Upper lobe of right lung (tissue), 1 donor: ENCODE results near the gene PBX1. TPM values are rescaled to one million over a fixed set of nuclear protein-coding genes. Genes with fewer than 3 reads are reported as not detected.

Experiments used
- ATAC-seq: fragments of 200-7000 bp; cut with Tn5 transposase; one replicate; pipeline ENCODE4 v1.9.1; 2020; ENCODE audit warnings: mild to moderate bottlenecking, moderate library complexity
- DNase-seq: peaks from one replicate; pipeline ENCODE4 v3.0.0-alpha.2; 2020
- H3K27ac ChIP-seq: fragments of 200-600 bp; one replicate; pipeline ENCODE4 v1.8.0; 2022
- H3K27me3 ChIP-seq: fragments of 200-600 bp; one replicate; pipeline ENCODE4 v1.8.0; 2022; ENCODE audit warnings: mild to moderate bottlenecking
- H3K36me3 ChIP-seq: fragments of 200-600 bp; one replicate; pipeline ENCODE4 v1.8.0; 2022
- H3K4me1 ChIP-seq: fragments of 200-600 bp; one replicate; pipeline ENCODE4 v1.8.0; 2022
- H3K4me3 ChIP-seq: fragments of 200-600 bp; one replicate; pipeline ENCODE4 v1.8.0; 2022; ENCODE audit warnings: mild to moderate bottlenecking
- H3K9me3 ChIP-seq: fragments of 200-600 bp; one replicate; pipeline ENCODE4 v1.8.0; 2022
- CTCF ChIP-seq: fragments of 200-600 bp; IDR thresholded peaks from one replicate; pipeline ENCODE4 v1.8.0; 2022; ENCODE audit warnings: antibody characterized with exemption
- intact Hi-C: fragments of 100-400 bp; cut with DNase I; formaldehyde crosslinking; loops from one replicate; pipeline ENCODE4 v1.11.0; 2022
- total RNA-seq: library from RNA; stranded (reverse); fragmentation: NEBNext Ultra II Directional; extraction: Animal tissue kit (Norgen Biotek cat#: 25700); gene quantifications from one replicate; pipeline ENCODE4 v1.2.1, GENCODE V29; 2021
- donor health status: DM: no; HTN: yes; CAD: no; lungs with severe emphysema.

The PBX1 gene
- total RNA-seq, 1 donor from 2014 or later = 56.7 TPM

GRCh38 chr1:164713456-164714207 lies 154.6 kb downstream of the PBX1 start:
- ATAC-seq (no peak), DNase-seq (no peak)
- no peak for TF ChIP-seq CTCF
- Histone ChIP-seq H3K27ac (no peak overlapping the region), H3K4me3 (no peak overlapping the region), H3K27me3 (no peaks in the 10 kb centered on the region), H3K36me3 (no peaks in the 10 kb centered on the region), H3K4me1 (peaks cover 27% of the 10 kb centered on the region), H3K9me3 (no peaks in the 10 kb centered on the region)
- intact Hi-C loops = no loop called here

GRCh38 chr1:164716992-164717703 lies 158.2 kb downstream of the PBX1 start:
- Histone ChIP-seq H3K27ac (no peak overlapping the region), H3K9me3 (no peaks in the 10 kb centered on the region), H3K4me1 (peaks cover 39% of the 10 kb centered on the region), H3K4me3 (no peak overlapping the region), H3K36me3 (no peaks in the 10 kb centered on the region), H3K27me3 (no peaks in the 10 kb centered on the region)
- peak; percentile 76 for ATAC-seq
- no peak for TF ChIP-seq CTCF
- intact Hi-C loops = no loop called here
- no peak for DNase-seq

GRCh38 chr1:164718821-164719220 lies 159.8 kb downstream of the PBX1 start:
- TF ChIP-seq CTCF = no peak
- Histone ChIP-seq H3K4me1 (peaks cover 24% of the 10 kb centered on the region), H3K27ac (no peak overlapping the region), H3K36me3 (no peaks in the 10 kb centered on the region), H3K4me3 (no peak overlapping the region), H3K9me3 (no peaks in the 10 kb centered on the region), H3K27me3 (no peaks in the 10 kb centered on the region)
- DNase-seq = no peak
- no peak for ATAC-seq
- intact Hi-C loops = no loop called here

GRCh38 chr1:164719676-164720439 lies 160.9 kb downstream of the PBX1 start:
- TF ChIP-seq CTCF = no peak
- intact Hi-C loops = no loop called here
- DNase-seq (no peak), ATAC-seq (no peak)
- no peaks in the 10 kb centered on the region for H3K27me3 ChIP-seq
- no peaks in the 10 kb centered on the region for H3K9me3 ChIP-seq
- peaks cover 26% of the 10 kb centered on the region for H3K4me1 ChIP-seq
- H3K36me3 ChIP-seq = no peaks in the 10 kb centered on the region
- H3K27ac ChIP-seq = no peak overlapping the region
- no peak overlapping the region for H3K4me3 ChIP-seq

GRCh38 chr1:164720440-164721227 lies 161.7 kb downstream of the PBX1 start:
- H3K27ac ChIP-seq = peak overlapping the region; percentile 33
- peak; percentile 14 for ATAC-seq

More at GRCh38 chr1:164720440-164721227, 161.7 kb downstream of the PBX1 start:
- TF ChIP-seq CTCF = no peak
- H3K36me3 ChIP-seq = no peaks in the 10 kb centered on the region
- H3K4me3 ChIP-seq = no peak overlapping the region
- no peaks in the 10 kb centered on the region for H3K27me3 ChIP-seq
- DNase-seq = no peak
- intact Hi-C loops = no loop called here
- peaks cover 34% of the 10 kb centered on the region for H3K4me1 ChIP-seq
- H3K9me3 ChIP-seq = no peaks in the 10 kb centered on the region
